ENCODE measurements around the gene ADCY2. TPM values are rescaled to one million over a fixed set of nuclear protein-coding genes. Genes with fewer than 3 reads are reported as not detected.

The ADCY2 gene
- total and polyA plus RNA-seq, 2 experiments from 2014 or later: 23.8 to 74.9 TPM

DNA sequence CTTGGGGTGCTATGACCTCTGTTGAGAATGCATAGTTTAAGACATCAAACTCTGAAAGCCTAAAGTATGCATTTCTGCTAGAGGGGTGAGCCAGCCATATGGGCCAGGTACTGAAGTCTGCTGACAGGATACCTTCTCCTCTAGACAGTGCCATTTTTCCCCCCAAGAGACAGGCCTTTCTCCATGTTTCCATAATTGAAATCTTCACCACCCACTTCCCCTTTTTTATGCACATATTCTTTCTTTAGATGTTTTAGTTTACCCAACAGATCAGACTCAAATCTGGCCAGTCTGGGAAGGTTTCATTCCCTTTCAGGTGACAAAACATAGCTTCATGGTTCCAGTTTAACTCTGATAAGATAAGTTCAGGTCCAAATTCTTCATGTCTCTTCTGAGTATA is 212.8 kb downstream of the ADCY2 start:
- DNase-seq (ENCODE audit: low spot score) (no peak), ATAC-seq (no peak)
- no peak overlapping the region for H3K27ac ChIP-seq (ENCODE audit: low read depth)
- H3K27me3 ChIP-seq (ENCODE audit: insufficient read depth): no peaks in the 10 kb centered on the region
- no peaks in the 10 kb centered on the region for H3K36me3 ChIP-seq (ENCODE audit: insufficient read depth)
- no peak overlapping the region for H3K4me3 ChIP-seq
- peak overlapping the region; percentile 33 for H3K4me2 ChIP-seq
- H2AFZ ChIP-seq: no peak overlapping the region
- H3K79me2 ChIP-seq (replicated peaks; ENCODE audit: insufficient read depth): peaks cover 47% of the 10 kb centered on the region
- Mint-ChIP-seq H3K4me3 (no peak overlapping the region), H3K9me3 (peaks cover 4% of the 10 kb centered on the region; the same call in 1 of the 3 replicates), H3K4me1 (peaks cover 48% of the 10 kb centered on the region), H3K27me3 (ENCODE audit: insufficient read depth, low read depth, poor library complexity) (peaks cover 7% of the 10 kb centered on the region), H3K27ac (peak overlapping the region; percentile 12; the same call in 1 of the 2 replicates), H3K36me3 (ENCODE audit: low read depth) (peaks cover 21% of the 10 kb centered on the region)
- no peaks in the 10 kb centered on the region for H3F3A ChIP-seq (replicated peaks; ENCODE audit: low read depth)
- H3K9me2 ChIP-seq (ENCODE audit: insufficient read depth): 0 out of 2 replicates have a peak, but pooled peaks cover 4% of the 10 kb centered on the region
- peaks cover 56% of the 10 kb centered on the region for H3K4me1 ChIP-seq (ENCODE audit: insufficient read depth)
- TF ChIP-seq POLR2AphosphoS5 (IDR thresholded peaks at IDR 0.05; ENCODE audit: low read depth) (no peak), NANOG (IDR thresholded peaks at IDR 0.05; ENCODE audit: borderline replicate concordance) (no peak), ETS1 (IDR thresholded peaks at IDR 0.05) (no peak), ZNF331 (CRISPR knock-in tag; IDR thresholded peaks at IDR 0.05; ENCODE audit: low read depth) (no peak), ZNF114 (CRISPR knock-in tag; IDR thresholded peaks at IDR 0.05) (no peak), STAT1 (IDR thresholded peaks at IDR 0.05; ENCODE audit: unreplicated experiment) (no peak), CREB1 (CRISPR knock-in tag; IDR thresholded peaks at IDR 0.05; ENCODE audit: low read depth) (no peak), EZH2 (IDR thresholded peaks at IDR 0.05; ENCODE audit: low read depth, unreplicated experiment) (no peak), EZH2phosphoT487 (IDR thresholded peaks at IDR 0.05; ENCODE audit: unreplicated experiment) (no peak), REST (IDR thresholded peaks at IDR 0.05; ENCODE audit: unreplicated experiment) (no peak), ZNF462 (CRISPR knock-in tag; IDR thresholded peaks at IDR 0.05) (no peak), JUNB (IDR thresholded peaks at IDR 0.05; ENCODE audit: unreplicated experiment) (no peak)
- TF ChIP-seq, protein P1, sequence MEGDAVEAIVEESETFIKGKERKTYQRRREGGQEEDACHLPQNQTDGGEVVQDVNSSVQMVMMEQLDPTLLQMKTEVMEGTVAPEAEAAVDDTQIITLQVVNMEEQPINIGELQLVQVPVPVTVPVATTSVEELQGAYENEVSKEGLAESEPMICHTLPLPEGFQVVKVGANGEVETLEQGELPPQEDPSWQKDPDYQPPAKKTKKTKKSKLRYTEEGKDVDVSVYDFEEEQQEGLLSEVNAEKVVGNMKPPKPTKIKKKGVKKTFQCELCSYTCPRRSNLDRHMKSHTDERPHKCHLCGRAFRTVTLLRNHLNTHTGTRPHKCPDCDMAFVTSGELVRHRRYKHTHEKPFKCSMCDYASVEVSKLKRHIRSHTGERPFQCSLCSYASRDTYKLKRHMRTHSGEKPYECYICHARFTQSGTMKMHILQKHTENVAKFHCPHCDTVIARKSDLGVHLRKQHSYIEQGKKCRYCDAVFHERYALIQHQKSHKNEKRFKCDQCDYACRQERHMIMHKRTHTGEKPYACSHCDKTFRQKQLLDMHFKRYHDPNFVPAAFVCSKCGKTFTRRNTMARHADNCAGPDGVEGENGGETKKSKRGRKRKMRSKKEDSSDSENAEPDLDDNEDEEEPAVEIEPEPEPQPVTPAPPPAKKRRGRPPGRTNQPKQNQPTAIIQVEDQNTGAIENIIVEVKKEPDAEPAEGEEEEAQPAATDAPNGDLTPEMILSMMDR (conservative IDR thresholded peaks at IDR 0.05; ENCODE audit: low read depth in 2 of 2): no peak
- no peaks in the 10 kb centered on the region for H4K20me1 ChIP-seq (replicated peaks; ENCODE audit: insufficient read depth)

All from GM23338 (cell line).